GM10248 (cell line): Measurements from ENCODE around the gene BMAL1.
A peak's percentile ranks its signal among the peaks of the same experiment; 100 is the strongest.

Experiments
- CTCF ChIA-PET: fragments of 300-600 bp; sonication (Branson Sonifier 250); formaldehyde crosslinking; extraction: SDS; loops from one replicate; lab custom pipeline; 2021; ENCODE audit warnings: antibody characterized with exemption; lab: Yijun Ruan, JAX
- POLR2A ChIA-PET: fragments of 350-650 bp; sonication (Branson Sonifier 250); formaldehyde crosslinking; extraction: SDS; loops from one replicate; lab custom pipeline; 2020; ENCODE audit warnings: antibody characterized with exemption; lab: Yijun Ruan, JAX
- DNase-seq: peaks from one replicate; pipeline ENCODE4 v3.0.0; 2012; ENCODE audit errors: extremely low spot score
- TF ChIP-seq, protein P1 (sequence below): IDR thresholded peaks from 2 replicates; pipeline ENCODE4 v1.5.1; 2012; ENCODE audit warnings: mild to moderate bottlenecking, low read depth; ENCODE audit errors: extremely low read depth, missing control alignments, control extremely low read depth

Gene BMAL1

DNA sequence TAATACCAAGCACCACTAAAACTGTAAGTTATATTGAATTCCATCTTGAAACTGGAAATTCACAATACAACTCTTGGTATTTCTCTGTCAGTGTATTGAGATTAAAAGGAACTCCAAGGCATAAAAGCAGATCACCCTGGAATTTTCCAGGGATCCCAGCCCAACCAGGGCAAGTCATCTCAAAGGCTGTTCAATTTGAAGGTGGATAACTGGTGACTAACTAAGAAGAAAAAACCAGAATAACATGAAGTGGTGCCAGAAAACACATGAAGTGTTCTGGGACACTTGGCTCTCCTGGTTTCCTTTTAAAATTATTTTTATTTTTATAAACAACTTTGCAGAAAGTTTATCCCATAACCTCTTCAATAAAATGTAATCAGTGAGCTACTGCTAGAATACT lies 7.8 kb upstream of the BMAL1 start:
- POLR2A ChIA-PET: no interaction called here
- TF ChIP-seq, protein P1, sequence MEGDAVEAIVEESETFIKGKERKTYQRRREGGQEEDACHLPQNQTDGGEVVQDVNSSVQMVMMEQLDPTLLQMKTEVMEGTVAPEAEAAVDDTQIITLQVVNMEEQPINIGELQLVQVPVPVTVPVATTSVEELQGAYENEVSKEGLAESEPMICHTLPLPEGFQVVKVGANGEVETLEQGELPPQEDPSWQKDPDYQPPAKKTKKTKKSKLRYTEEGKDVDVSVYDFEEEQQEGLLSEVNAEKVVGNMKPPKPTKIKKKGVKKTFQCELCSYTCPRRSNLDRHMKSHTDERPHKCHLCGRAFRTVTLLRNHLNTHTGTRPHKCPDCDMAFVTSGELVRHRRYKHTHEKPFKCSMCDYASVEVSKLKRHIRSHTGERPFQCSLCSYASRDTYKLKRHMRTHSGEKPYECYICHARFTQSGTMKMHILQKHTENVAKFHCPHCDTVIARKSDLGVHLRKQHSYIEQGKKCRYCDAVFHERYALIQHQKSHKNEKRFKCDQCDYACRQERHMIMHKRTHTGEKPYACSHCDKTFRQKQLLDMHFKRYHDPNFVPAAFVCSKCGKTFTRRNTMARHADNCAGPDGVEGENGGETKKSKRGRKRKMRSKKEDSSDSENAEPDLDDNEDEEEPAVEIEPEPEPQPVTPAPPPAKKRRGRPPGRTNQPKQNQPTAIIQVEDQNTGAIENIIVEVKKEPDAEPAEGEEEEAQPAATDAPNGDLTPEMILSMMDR: no peak
- CTCF ChIA-PET: interaction anchor here (0.7 to 1.5 kb wide), 2 partner anchors 30 to 31 kb away, joined by 3 read pairs; no protein-coding TSS in a partner anchor
- DNase-seq: no peak

DNA sequence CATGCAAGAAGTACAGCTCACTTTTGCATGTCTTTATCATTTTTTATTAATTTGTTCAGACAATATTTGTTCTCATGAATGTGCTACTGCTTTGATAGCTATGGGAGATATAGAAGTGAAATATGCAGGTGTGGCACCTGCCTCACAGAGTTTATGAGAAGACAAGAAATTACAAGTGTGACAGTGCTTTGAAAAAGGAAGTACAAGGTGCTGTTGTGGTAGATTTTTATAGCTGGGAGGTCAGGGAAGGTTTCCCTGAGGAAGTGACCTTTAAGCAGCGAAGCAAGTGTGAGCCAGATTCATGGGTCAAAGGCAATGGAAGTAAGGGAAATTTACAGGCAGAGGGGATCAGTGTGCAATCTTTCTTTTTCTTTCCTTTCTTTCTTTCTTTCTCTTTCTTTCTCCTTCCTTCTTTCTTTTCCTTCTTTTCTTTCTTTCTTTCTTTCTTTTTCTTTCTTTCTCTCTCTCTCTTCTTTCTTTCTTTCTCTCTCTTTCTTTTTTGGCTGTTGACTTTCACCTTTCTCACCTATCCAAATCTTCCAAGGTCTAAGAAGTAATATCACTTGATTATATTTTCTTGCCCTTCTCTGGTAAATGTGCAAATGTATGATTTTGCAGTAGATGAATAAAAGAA lies 6.4 kb upstream of the BMAL1 start:
- ChIA-PET CTCF (interaction anchor here (1.3 kb wide), 1 partner anchor 74 kb away, joined by 3 read pairs; no protein-coding TSS in a partner anchor), POLR2A (no interaction called here)
- no peak for DNase-seq
- TF ChIP-seq, protein P1: no peak

DNA sequence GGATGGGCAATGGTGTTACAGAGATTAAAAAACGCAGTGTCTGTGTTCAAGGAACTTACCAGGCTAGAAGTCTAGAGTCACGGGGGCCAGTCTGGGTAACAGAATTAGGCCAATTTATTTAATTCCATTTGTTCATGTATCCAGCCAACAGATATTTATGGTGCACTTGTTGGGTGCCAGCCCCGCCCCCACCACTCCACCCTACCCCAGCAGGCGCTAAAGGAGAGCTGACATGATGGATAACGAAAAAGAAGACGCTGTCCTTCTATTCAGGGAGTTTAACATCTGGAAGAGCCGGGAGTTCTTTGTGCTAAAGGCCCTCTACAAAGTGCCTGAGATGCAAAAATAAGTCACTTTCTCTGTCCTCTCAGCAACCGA lies 1.1 kb upstream of the BMAL1 start:
- CTCF ChIA-PET: interaction anchor here (1.0 to 1.3 kb wide), 3 partner anchors 25 to 67 kb away, joined by 3 read pairs; no protein-coding TSS in a partner anchor
- POLR2A ChIA-PET: no interaction called here
- DNase-seq: no peak
- TF ChIP-seq, protein P1: no peak

DNA sequence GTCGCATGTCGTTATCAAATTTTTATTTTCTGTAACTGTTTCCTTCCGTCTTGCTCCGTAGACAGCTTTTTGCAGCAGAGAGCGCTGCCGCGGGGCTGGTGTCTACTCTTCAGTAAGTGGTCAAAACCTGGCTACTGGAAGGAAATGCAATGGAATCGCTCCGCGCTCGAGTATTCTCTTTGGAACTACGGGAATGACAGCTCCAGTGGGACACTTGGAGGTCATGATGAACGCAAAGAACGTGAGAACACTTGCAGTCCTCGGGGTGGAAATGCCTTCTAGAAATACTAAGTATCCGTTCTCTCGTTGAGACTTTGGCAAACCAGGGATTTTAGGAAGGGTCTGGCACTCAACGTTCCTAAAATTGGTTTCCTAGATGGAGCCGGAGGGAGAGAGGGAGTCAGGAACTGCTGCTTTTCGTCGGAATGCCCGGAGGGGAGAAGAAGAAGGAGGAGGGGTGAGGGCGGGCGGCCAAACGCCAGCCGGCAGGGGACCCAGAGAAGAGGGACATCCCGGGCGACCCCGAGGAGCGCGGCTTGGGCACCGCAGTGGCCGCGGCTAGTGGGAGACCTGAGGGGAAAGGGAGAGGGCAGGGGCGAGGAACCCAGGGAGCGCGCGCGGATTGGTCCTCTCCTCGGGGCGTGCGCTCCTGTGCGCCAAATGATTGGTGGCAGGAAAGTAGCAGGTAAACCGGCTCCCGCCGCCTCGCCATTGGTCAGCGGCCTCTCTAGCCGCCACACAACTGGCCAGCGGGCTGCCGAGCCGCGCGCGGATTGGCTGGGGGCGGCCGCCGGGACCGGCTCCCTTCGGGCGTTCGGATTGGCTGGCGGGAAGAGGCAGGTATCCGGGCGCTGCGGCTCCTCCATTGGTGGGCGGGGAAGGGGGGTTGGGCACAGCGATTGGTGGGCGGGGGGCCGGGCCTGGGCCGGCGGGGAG lies 490 bp upstream of the BMAL1 start:
- DNase-seq: peak; percentile 99
- TF ChIP-seq, protein P1: no peak
- CTCF ChIA-PET: interaction anchor here (1.0 to 1.3 kb wide), 3 partner anchors 24 to 67 kb away, joined by 3 read pairs; no protein-coding TSS in a partner anchor
- POLR2A ChIA-PET: no interaction called here

DNA sequence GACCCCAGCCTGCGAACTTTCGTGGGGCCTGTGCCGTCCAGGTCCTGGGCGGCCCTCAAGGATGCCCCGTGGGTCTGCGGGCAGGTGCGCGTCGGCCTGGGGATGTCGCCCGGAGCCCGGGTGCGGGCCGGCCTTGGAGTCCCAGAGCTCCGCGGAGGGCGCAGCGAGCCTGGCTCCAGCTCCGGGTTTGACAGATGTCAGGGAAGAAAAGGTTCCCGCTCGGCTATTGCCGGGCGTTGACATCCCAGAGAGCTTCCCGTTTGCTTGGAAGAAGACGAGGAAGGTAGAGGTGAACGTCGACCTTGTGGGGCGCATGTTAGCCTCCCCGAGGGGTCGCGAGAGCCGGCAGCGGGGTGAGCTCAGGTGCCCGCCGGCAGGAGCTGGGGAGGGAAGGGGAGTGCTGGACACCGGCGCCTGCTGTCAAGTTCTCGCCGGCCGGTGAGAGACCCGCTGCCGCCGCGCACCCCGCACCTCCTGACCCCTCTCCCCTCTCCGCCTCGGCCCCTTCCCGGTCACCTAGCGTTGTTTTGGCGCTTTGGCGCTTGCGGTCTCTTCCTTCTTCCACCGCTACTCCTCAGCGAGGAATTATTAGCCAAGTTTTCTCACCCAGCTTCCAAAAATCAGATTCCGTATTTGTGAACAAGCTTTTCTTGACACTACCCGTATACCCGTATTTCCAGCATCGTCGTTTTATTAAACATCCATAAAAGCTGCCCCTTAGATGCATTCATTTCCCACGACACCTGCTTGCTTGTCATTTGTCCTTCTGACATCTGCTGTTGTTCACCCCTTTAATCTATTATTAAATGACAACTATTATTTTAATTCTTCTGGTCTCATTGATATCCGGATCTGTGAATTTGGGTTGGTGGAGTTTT lies 1.3 kb downstream of the BMAL1 start:
- DNase-seq: no peak
- ChIA-PET POLR2A (interaction anchor here (1.4 kb wide), 1 partner anchor 8 kb away, joined by 3 read pairs; no protein-coding TSS in a partner anchor), CTCF (interaction anchor here (1.1 to 2.4 kb wide), 6 partner anchors 8 to 65 kb away, joined by 3 to 12 read pairs (median 4); no protein-coding TSS in a partner anchor)
- TF ChIP-seq, protein P1: no peak
